Lower lobe of right lung (tissue), 2 donors: ENCODE measurements around the gene MTCP1. TPM values are rescaled to one million over a fixed set of nuclear protein-coding genes. Genes with fewer than 3 reads are reported as not detected.

Experiments used
- ATAC-seq, 2 donors: fragments of 200-7000 bp; cut with Tn5 transposase; one replicate each; pipeline ENCODE4 v1.9.1; 2020 to 2022; ENCODE audit warnings: mild to moderate bottlenecking in 2 of 2, moderate library complexity in 2 of 2
- DNase-seq: peaks from one replicate; pipeline ENCODE4 v3.0.0-alpha.2; 2020
- H3K27ac ChIP-seq: fragments of 200-600 bp; one replicate; pipeline ENCODE4 v1.8.0; 2022
- H3K27me3 ChIP-seq: fragments of 200-600 bp; one replicate; pipeline ENCODE4 v1.8.0; 2022; ENCODE audit warnings: low read depth
- H3K36me3 ChIP-seq: fragments of 200-600 bp; one replicate; pipeline ENCODE4 v1.8.0; 2022; ENCODE audit warnings: mild to moderate bottlenecking
- H3K4me1 ChIP-seq: fragments of 200-600 bp; one replicate; pipeline ENCODE4 v1.8.0; 2022
- H3K4me3 ChIP-seq: fragments of 200-600 bp; one replicate; pipeline ENCODE4 v1.8.0; 2022; ENCODE audit warnings: mild to moderate bottlenecking
- H3K9me3 ChIP-seq: fragments of 200-600 bp; one replicate; pipeline ENCODE4 v1.8.0; 2022
- intact Hi-C: fragments of 100-400 bp; cut with DNase I; formaldehyde crosslinking; loops from one replicate; pipeline ENCODE4 v1.11.0; 2022
- total RNA-seq: library from RNA; stranded (reverse); fragmentation: NEBNext Ultra II Directional; extraction: Animal tissue kit (Norgen Biotek cat#: 25700); gene quantifications from one replicate; pipeline ENCODE4 v1.2.1, GENCODE V29; 2021
- TF ChIP-seq, protein P1 (sequence below): fragments of 200-600 bp; IDR thresholded peaks from one replicate; pipeline ENCODE4 v1.8.0; 2022; ENCODE audit warnings: antibody characterized with exemption, mild to moderate bottlenecking
- donor health status: DM: no; HTN: yes; CAD: no; lungs with severe emphysema.

The MTCP1 gene
- total RNA-seq, 1 donor from 2014 or later, result 13.2 TPM

DNA sequence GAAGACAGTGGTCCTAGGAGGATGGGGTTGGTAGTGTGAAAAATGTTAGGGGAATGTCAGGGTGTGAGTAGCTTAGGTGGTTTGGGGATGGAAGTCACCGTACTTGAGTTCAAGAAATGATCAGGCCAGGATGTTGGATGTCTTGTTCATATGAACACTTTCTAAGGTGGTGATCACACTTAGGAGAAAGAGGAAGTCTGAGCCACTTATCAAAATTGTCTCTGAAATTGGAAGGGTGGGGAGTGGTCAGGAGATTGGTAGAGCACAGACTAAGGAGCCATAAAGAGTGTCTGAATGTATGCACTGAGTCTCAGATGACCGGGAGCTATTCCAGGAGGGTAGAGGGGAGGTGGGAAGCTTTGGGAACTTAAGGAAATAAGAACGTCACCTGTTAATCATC, 17.3 kb downstream of the MTCP1 start:
- peaks cover 16% of the 10 kb centered on the region for H3K36me3 ChIP-seq
- intact Hi-C loops, result no loop called here
- TF ChIP-seq, protein P1, sequence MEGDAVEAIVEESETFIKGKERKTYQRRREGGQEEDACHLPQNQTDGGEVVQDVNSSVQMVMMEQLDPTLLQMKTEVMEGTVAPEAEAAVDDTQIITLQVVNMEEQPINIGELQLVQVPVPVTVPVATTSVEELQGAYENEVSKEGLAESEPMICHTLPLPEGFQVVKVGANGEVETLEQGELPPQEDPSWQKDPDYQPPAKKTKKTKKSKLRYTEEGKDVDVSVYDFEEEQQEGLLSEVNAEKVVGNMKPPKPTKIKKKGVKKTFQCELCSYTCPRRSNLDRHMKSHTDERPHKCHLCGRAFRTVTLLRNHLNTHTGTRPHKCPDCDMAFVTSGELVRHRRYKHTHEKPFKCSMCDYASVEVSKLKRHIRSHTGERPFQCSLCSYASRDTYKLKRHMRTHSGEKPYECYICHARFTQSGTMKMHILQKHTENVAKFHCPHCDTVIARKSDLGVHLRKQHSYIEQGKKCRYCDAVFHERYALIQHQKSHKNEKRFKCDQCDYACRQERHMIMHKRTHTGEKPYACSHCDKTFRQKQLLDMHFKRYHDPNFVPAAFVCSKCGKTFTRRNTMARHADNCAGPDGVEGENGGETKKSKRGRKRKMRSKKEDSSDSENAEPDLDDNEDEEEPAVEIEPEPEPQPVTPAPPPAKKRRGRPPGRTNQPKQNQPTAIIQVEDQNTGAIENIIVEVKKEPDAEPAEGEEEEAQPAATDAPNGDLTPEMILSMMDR, result no peak
- H3K27ac ChIP-seq, result no peak overlapping the region
- H3K4me3 ChIP-seq, result no peak overlapping the region
- no peaks in the 10 kb centered on the region for H3K4me1 ChIP-seq
- H3K27me3 ChIP-seq, result no peaks in the 10 kb centered on the region
- no peak for ATAC-seq
- DNase-seq, result no peak
- no peaks in the 10 kb centered on the region for H3K9me3 ChIP-seq

- TF ChIP-seq, protein P1, result no peak
- H3K9me3 ChIP-seq, result no peaks in the 10 kb centered on the region
- ATAC-seq (no peak), DNase-seq (no peak)
- no peaks in the 10 kb centered on the region for H3K27me3 ChIP-seq
- no peaks in the 10 kb centered on the region for H3K4me1 ChIP-seq
- H3K4me3 ChIP-seq, result no peak overlapping the region
- H3K27ac ChIP-seq, result no peak overlapping the region
- intact Hi-C loops, result no loop called here
- peaks cover 16% of the 10 kb centered on the region for H3K36me3 ChIP-seq
These were observed 18.0 kb downstream of the MTCP1 start for GRCh38 chrX:155052738-155053498.

GRCh38 chrX:155048977-155049619, 21.8 kb downstream of the MTCP1 start:
- no peaks in the 10 kb centered on the region for H3K27me3 ChIP-seq
- peaks cover 21% of the 10 kb centered on the region for H3K36me3 ChIP-seq
- H3K27ac ChIP-seq, result no peak overlapping the region
- H3K4me1 ChIP-seq, result no peaks in the 10 kb centered on the region
- peak in 1 of 2 donors; percentile 58 for ATAC-seq
- DNase-seq, result no peak
- no peaks in the 10 kb centered on the region for H3K9me3 ChIP-seq
- intact Hi-C loops, result no loop called here
- no peak overlapping the region for H3K4me3 ChIP-seq
- TF ChIP-seq, protein P1, result peak; percentile 47

DNA sequence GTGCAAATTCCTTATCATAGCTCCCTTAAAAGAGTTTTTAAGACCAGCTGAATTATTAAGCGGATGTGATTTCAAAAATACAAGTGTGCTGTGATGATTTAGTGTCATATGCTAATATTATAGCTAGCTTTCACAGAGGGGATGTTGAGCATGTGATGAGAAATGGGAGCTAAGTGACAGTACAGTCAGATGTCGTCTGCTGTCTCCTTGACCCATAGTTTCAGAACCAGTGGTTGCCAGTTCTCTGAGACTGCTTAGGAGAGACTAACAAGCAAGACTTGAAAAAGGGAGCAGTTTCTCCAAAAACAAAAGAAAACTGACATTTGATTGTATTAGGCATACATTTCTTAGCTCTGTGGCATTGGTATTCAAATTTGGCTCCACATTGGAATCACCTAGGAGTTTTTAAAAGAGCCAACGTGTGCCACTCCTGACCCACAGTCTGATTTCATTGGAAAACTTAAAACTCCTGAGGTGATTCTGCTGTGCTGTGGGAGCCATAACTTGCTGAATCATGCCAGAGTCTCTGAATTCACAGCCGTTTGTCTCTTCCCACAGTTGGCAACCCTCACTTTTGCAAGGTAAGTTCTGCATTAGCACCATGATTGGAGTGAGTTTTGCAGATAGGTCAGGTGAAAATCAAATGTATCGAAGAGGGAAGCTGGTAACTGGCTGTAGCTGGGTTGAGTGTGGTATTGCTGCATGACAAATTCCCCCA, 24.0 kb downstream of the MTCP1 start:
- Histone ChIP-seq H3K9me3 (no peaks in the 10 kb centered on the region), H3K4me3 (no peak overlapping the region), H3K27me3 (no peaks in the 10 kb centered on the region), H3K36me3 (peaks cover 11% of the 10 kb centered on the region), H3K4me1 (no peaks in the 10 kb centered on the region), H3K27ac (no peak overlapping the region)
- intact Hi-C loops, result no loop called here
- no peak for DNase-seq
- no peak for ATAC-seq
- TF ChIP-seq, protein P1, result no peak

- intact Hi-C loops, result no loop called here
- DNase-seq (no peak), ATAC-seq (no peak)
- H3K4me3 ChIP-seq, result no peak overlapping the region
- no peaks in the 10 kb centered on the region for H3K27me3 ChIP-seq
- H3K27ac ChIP-seq, result no peak overlapping the region
- no peaks in the 10 kb centered on the region for H3K9me3 ChIP-seq
- peaks cover 6% of the 10 kb centered on the region for H3K36me3 ChIP-seq
- TF ChIP-seq, protein P1, result no peak
- H3K4me1 ChIP-seq, result no peaks in the 10 kb centered on the region
These were observed 24.7 kb downstream of the MTCP1 start for GRCh38 chrX:155046129-155046810.
